ENCODE data around the gene CC2D2A. TPM values are rescaled to one million over a fixed set of nuclear protein-coding genes. Genes with fewer than 3 reads are reported as not detected.

The CC2D2A gene
- total and polyA plus RNA-seq, 8 donors = 5.7 to 32.7 (median 14.5) TPM

- H3K36me3 ChIP-seq = peaks cover 0 to 11% (median 0%) of the 10 kb centered on the region in 4 donors
- no peaks in the 10 kb centered on the region for H3K4me1 ChIP-seq
- TF ChIP-seq CTCF (IDR thresholded peaks at IDR 0.05) (no peak), EP300 (IDR thresholded peaks at IDR 0.05) (no peak), POLR2A (IDR thresholded peaks at IDR 0.05) (no peak), POLR2AphosphoS5 (IDR thresholded peaks at IDR 0.05) (no peak)
- intact Hi-C loops (cut with DNase I; ENCODE audit: low total_unique reads) = no loop called here
- no peak overlapping the region for H3K27ac ChIP-seq
- H3K4me3 ChIP-seq = no peak overlapping the region
- DNase-seq = no peak
- H3K9me3 ChIP-seq = no peaks in the 10 kb centered on the region
- WGBS, 5 donors = 86 to 95% (median 94%) methylated on average over 7 of the region's 7 CpGs
- H3K27me3 ChIP-seq = no peaks in the 10 kb centered on the region
These were observed 25.4 kb upstream of the CC2D2A start for GRCh38 chr4:15444276-15444675.

GRCh38 chr4:15444879-15445547 is 24.7 kb upstream of the CC2D2A start:
- no peak overlapping the region for H3K4me3 ChIP-seq
- no peak overlapping the region for H3K27ac ChIP-seq
- no peaks in the 10 kb centered on the region for H3K4me1 ChIP-seq
- no peaks in the 10 kb centered on the region for H3K9me3 ChIP-seq
- peaks cover 0 to 11% (median 0%) of the 10 kb centered on the region in 4 donors for H3K36me3 ChIP-seq
- intact Hi-C loops (cut with DNase I; ENCODE audit: low total_unique reads) = no loop called here
- 47 to 52% (median 51%) methylated on average over 4 of the region's 4 CpGs for WGBS, 5 donors
- TF ChIP-seq EP300 (IDR thresholded peaks at IDR 0.05) = no peak
- no peak for TF ChIP-seq POLR2A (IDR thresholded peaks at IDR 0.05)
- no peak for TF ChIP-seq POLR2AphosphoS5 (IDR thresholded peaks at IDR 0.05)
- no peak for TF ChIP-seq CTCF (IDR thresholded peaks at IDR 0.05)
- no peaks in the 10 kb centered on the region for H3K27me3 ChIP-seq
- no peak for DNase-seq

GRCh38 chr4:15451181-15451865 is 18.4 kb upstream of the CC2D2A start:
- H3K27ac ChIP-seq = peak overlapping the region; percentile 18 to 73 (median 48)
- H3K4me3 ChIP-seq = no peak overlapping the region
- no peaks in the 10 kb centered on the region for H3K9me3 ChIP-seq
- TF ChIP-seq EP300 (IDR thresholded peaks at IDR 0.05) (no peak), CTCF (IDR thresholded peaks at IDR 0.05) (no peak), POLR2A (IDR thresholded peaks at IDR 0.05) (no peak), POLR2AphosphoS5 (IDR thresholded peaks at IDR 0.05) (no peak)
- no peak for DNase-seq
- H3K27me3 ChIP-seq = no peaks in the 10 kb centered on the region
- H3K36me3 ChIP-seq = no peaks in the 10 kb centered on the region
- 12 to 45% (median 29%) methylated on average over 1 of the region's 1 CpG for WGBS, 5 donors
- intact Hi-C loops (cut with DNase I; ENCODE audit: low total_unique reads) = no loop called here
- H3K4me1 ChIP-seq = peaks cover 7 to 32% (median 23%) of the 10 kb centered on the region in 4 donors

- no peak overlapping the region for H3K4me3 ChIP-seq
- no peaks in the 10 kb centered on the region for H3K36me3 ChIP-seq
- TF ChIP-seq POLR2AphosphoS5 (IDR thresholded peaks at IDR 0.05) (peak in 1 of 3 donors; percentile 8), POLR2A (IDR thresholded peaks at IDR 0.05) (no peak)
- WGBS, 5 donors = 58 to 69% (median 65%) methylated on average over 4 of the region's 4 CpGs
- H3K4me1 ChIP-seq = peaks cover 10 to 37% (median 24%) of the 10 kb centered on the region in 4 donors
- peak overlapping the region in 4 of 5 donors; percentile 18 to 65 (median 36) for H3K27ac ChIP-seq
- intact Hi-C loops (cut with DNase I; ENCODE audit: low total_unique reads) = no loop called here
- no peaks in the 10 kb centered on the region for H3K9me3 ChIP-seq
- no peaks in the 10 kb centered on the region for H3K27me3 ChIP-seq
- no peak for DNase-seq
These were observed 17.6 kb upstream of the CC2D2A start for GRCh38 chr4:15451866-15452765.
